ENCODE measurements around the gene ACOT4. TPM values are rescaled to one million over a fixed set of nuclear protein-coding genes. Genes with fewer than 3 reads are reported as not detected.

ACOT4 gene
- total and polyA plus RNA-seq, 2 of the 8 experiments (the other 6 are each of a cell fraction or from before 2014, with no cell fraction given): 0.80 to 1.1 TPM

DNA sequence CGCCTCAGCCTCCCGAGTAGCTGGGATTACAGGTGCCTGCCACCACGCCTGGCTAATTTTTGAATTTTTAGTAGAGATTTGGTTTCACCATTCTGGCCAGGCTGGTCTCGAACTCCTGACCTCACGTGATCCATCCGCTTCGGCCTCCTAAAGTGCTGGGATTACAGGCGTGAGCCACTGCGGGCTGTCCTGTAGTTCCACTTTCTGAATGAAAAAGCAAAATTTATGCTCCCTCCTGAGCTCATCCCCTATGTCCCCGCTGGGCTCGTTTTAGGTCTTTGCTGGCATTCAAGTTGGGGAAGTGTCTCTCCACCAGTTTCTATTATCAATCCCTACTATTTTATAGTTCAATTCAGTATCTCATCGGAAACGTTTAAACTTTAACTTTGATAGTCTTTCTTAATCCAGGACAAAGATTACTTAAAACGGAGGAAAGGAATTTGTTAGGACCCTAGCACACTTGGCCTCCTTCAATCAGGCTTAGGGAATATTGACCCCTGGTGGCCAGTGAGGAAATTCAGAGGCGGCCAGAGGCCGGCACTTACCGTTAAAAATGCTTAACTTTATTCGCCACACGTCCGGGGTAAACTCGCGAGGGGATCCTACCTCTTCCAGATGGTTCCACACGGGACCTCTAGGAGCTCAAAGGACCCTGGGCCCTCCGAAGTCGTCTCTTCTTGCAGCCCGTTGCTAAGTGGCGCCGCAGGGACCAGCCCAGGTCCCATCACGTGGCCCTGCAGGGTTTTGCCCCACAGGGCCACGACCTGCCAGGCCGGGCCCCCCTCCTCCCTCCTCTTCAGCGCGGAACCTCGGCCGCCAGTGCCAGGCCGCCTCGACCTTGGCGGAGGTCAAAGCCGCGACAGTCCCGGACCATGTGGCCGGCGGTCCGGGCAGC is 41.7 kb downstream of the ACOT4 start:
- Histone ChIP-seq H3K14ac (ENCODE audit: insufficient read length) (no peak overlapping the region), H2BK15ac (ENCODE audit: low read length) (peak overlapping the region; percentile 92; the same call in 1 of the 2 replicates), H3K4me3 (ENCODE audit: extremely low read depth in 1 of 4, insufficient read depth in 2 of 4, low read depth in 3 of 4, low read length in 4 of 4) (peak overlapping the region; percentile 31 to 65 (median 58)), H3K27ac (ENCODE audit: low read depth, low read length) (no peak overlapping the region; the same call in 1 of the 2 replicates), H3K4me1 (replicated peaks in 1 of 4; ENCODE audit: control insufficient read depth in 3 of 4, insufficient read depth in 4 of 4, low read length in 3 of 4) (peaks cover 0 to 5% (median 1%) of the 10 kb centered on the region in 4 experiments; a peak in 4 of 7 replicates), H3K27me3 (replicated peaks in 1 of 4; ENCODE audit: control insufficient read depth in 3 of 4, extremely low read depth in 1 of 4, insufficient read depth in 3 of 4, low read length in 3 of 4) (no peaks in the 10 kb centered on the region), H4K20me1 (replicated peaks in 1 of 2; ENCODE audit: control insufficient read depth in 1 of 2, insufficient read depth in 2 of 2, low read length in 2 of 2) (no peaks in the 10 kb centered on the region), H3K79me1 (ENCODE audit: low read depth, low read length) (no peaks in the 10 kb centered on the region), H3K4ac (replicated peaks; ENCODE audit: insufficient read length, low read depth, low read length) (no peak overlapping the region), H4K5ac (ENCODE audit: insufficient read length, low read depth, low read length) (peak overlapping the region; percentile 7), H3K23me2 (ENCODE audit: low read depth, low read length) (peaks cover 7% of the 10 kb centered on the region; the same call in 1 of the 2 replicates), H3K18ac (ENCODE audit: extremely low read depth, low read length) (peak overlapping the region; percentile 78), H3K79me2 (ENCODE audit: control insufficient read depth in 1 of 2, insufficient read depth in 2 of 2, low read length in 2 of 2) (no peaks in the 10 kb centered on the region), H2BK20ac (ENCODE audit: low read length) (peak overlapping the region; percentile 61; the same call in 1 of the 2 replicates), H2BK5ac (ENCODE audit: low read depth, low read length) (peak overlapping the region; percentile 86; the same call in 1 of the 2 replicates), H3K23ac (ENCODE audit: insufficient read length) (no peak overlapping the region), H2AFZ (ENCODE audit: low read length) (peak overlapping the region; percentile 45; the same call in 1 of the 2 replicates), H2BK120ac (replicated peaks; ENCODE audit: low read depth, low read length) (no peak overlapping the region), H3K4me2 (ENCODE audit: insufficient read depth in 1 of 2, low read depth in 2 of 2, low read length in 2 of 2) (peak overlapping the region; percentile 68 to 83), H4K8ac (ENCODE audit: extremely low read depth, insufficient read depth, low read length) (no peak overlapping the region; the same call in 1 of the 2 replicates), H3K9me3 (ENCODE audit: insufficient read depth in 2 of 2, low read depth in 1 of 2, low read length in 1 of 2) (no peaks in the 10 kb centered on the region), H4K91ac (replicated peaks; ENCODE audit: insufficient read length, low read length) (peak overlapping the region; percentile 97), H2BK12ac (ENCODE audit: low read depth, low read length) (0 out of 2 replicates have a peak overlapping the region, but pooled peaks have one; percentile 84), H3K9ac (replicated peaks in 1 of 4; ENCODE audit: extremely low read depth in 1 of 4, low read depth in 3 of 4, low read length in 3 of 4) (peak overlapping the region in 3 of 4 experiments; percentile 40 to 58 (median 45); a peak in 5 of 7 replicates), H3K36me3 (ENCODE audit: control insufficient read depth in 2 of 4, insufficient read depth in 4 of 4, low read length in 3 of 4) (no peaks in the 10 kb centered on the region), H2AK5ac (ENCODE audit: low read depth, low read length) (no peak overlapping the region), H3K56ac (replicated peaks; ENCODE audit: insufficient read length, low read depth, low read length) (peak overlapping the region; percentile 86)
- peak in 1 of 2 experiments; percentile 82 for DNase-seq (ENCODE audit: low read depth in 1 of 2, low spot score in 2 of 2)
- POLR2A ChIA-PET (ENCODE audit: partially characterized antibody): interaction anchor here (1.0 to 1.5 kb wide), 8 partner anchors 12 to 143 kb away, joined by 3 to 7 read pairs (median 4); partner anchors contain the start of genes ACOT2, DNAL1 and RIOX1
- FAIRE-seq: peak; percentile 94
- 24% methylated on average over 30 of the region's 44 CpGs; no CpG with 5 or more reads in 1 of the 2 experiments for WGBS, 2 experiments (ENCODE audit: extremely low coverage in 1 of 2, insufficient coverage in 1 of 2, insufficient read length in 1 of 2, insufficient replicate concordance in 2 of 2, low coverage in 1 of 2, low lambda C conversion rate in 2 of 2, missing lambda C conversion rate in 1 of 2)
- CTCF ChIA-PET (ENCODE audit: partially characterized antibody): interaction anchor here (0.7 to 6.5 kb wide), 28 partner anchors 9 to 338 kb away, joined by 3 to 52 read pairs (median 4); partner anchors contain the start of genes ACOT2, ACOT6 and DNAL1
- TF ChIP-seq E2F6 (IDR thresholded peaks at IDR 0.05): peak; percentile 34
- TF ChIP-seq CTCF (IDR thresholded peaks at IDR 0.05; ENCODE audit: control extremely low read depth in 1 of 3, insufficient read depth in 1 of 3, low read depth in 1 of 3, low read length in 3 of 3): peak; percentile 64 to 82 (median 80)
- no peak for TF ChIP-seq CEBPB (IDR thresholded peaks at IDR 0.05; ENCODE audit: low read depth, low read length)
- TF ChIP-seq, protein P1, sequence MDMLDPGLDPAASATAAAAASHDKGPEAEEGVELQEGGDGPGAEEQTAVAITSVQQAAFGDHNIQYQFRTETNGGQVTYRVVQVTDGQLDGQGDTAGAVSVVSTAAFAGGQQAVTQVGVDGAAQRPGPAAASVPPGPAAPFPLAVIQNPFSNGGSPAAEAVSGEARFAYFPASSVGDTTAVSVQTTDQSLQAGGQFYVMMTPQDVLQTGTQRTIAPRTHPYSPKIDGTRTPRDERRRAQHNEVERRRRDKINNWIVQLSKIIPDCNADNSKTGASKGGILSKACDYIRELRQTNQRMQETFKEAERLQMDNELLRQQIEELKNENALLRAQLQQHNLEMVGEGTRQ (IDR thresholded peaks at IDR 0.05; ENCODE audit: low read length): peak; percentile 69
- TF ChIP-seq KDM5A (IDR thresholded peaks at IDR 0.05; ENCODE audit: low read length): peak; percentile 60

Measured in H1 (cell line).